ENCODE results near the gene HRH1.
"Not testable (repeated sequence)": the region's sequence is repeated elsewhere in the genome, so short reads cannot be mapped to it uniquely, and the experiment has no call there.

The HRH1 gene, protein sequence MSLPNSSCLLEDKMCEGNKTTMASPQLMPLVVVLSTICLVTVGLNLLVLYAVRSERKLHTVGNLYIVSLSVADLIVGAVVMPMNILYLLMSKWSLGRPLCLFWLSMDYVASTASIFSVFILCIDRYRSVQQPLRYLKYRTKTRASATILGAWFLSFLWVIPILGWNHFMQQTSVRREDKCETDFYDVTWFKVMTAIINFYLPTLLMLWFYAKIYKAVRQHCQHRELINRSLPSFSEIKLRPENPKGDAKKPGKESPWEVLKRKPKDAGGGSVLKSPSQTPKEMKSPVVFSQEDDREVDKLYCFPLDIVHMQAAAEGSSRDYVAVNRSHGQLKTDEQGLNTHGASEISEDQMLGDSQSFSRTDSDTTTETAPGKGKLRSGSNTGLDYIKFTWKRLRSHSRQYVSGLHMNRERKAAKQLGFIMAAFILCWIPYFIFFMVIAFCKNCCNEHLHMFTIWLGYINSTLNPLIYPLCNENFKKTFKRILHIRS
- total RNA-seq: 0.39 to 3.5 (median 0.49) reads per million in 3 experiments

DNA sequence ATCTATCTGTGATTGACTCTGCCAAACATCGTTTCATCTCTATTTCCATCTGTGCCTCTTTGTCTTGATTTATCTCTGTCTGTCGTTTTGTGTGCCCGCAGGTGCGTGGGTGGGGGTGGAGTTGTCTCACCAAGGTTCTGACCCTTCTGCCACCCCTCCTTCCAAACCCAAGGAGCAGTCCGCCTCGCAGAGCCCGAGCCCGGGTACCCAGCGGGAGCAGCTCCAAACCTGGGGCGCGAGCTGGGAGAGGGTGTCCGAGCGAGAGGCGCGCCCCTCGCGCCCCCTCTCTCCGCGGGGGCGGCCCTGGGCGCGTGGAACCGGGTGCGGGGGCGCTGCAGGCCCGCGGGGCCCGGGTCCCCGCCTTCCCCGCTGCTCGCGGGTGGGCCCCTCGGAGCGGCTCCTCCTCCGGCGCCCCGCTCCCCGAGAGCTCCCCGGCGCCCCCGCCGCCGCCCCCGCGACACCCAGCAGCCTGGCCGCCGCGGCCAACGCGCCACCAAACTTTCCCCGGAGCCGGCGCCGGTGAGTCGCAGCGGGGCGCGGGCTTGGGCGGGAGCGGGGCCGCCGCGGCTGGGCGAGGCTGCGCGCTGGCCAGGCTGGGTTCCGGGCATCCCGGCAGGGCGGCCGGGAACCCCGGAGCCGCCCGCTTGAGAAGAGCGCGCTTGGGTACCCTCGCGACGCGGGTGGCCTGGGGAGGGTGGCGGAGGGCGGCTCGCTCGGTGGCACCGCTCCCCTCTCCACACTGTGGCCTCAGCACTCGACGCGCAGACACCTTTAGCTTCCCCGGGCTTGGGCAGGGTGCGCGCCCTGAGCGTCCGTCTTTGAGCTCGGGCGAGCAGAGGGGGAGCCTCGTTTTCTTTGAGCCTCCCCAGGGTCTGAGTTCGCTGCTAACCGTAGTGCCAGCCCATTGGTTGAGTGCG, at the start of gene HRH1:
HRH1 (plus strand) TSS at position 458 of the 917 bp plus-strand sequence. CDS start 104,545 bp downstream, outside the sequence.
- DNase-seq: no peak

DNA sequence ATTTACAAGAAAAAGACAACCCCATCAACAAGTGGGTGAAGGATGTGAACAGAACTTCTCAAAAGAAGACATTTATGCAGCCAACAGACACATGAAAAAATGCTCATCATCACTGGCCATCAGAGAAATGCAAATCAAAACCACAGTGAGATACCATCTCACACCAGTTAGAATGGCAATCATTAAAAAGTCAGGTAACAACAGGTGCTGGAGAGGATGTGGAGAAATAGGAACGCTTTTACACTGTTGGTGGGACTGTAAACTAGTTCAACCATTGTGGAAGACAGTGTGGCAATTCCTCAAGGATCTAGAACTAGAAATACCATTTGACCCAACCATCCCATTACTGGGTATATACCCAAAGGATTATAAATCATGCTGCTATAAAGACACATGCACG, 41.0 kb upstream of the HRH1 start:
- not testable (repeated sequence) for DNase-seq

DNA sequence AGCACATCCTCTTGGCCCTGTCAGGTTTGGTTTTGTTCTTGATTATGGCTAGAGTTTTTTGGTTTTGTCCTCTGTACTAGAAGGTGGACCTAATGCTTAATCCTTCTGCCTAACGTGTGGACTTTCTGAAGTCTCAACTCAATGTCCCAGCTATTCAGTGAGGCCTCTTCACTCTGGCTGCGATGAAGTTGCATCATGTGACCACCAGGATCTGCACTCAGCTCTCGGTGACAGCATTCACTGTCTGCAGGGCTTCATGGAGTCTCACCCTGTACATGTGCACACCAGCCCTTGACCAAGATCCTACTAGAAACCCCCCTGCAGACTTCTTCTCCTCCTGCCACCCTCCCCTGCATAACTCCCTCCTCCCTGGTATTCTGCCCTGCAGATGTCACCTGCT, 38.7 kb upstream of the HRH1 start:
- no peak for DNase-seq

DNA sequence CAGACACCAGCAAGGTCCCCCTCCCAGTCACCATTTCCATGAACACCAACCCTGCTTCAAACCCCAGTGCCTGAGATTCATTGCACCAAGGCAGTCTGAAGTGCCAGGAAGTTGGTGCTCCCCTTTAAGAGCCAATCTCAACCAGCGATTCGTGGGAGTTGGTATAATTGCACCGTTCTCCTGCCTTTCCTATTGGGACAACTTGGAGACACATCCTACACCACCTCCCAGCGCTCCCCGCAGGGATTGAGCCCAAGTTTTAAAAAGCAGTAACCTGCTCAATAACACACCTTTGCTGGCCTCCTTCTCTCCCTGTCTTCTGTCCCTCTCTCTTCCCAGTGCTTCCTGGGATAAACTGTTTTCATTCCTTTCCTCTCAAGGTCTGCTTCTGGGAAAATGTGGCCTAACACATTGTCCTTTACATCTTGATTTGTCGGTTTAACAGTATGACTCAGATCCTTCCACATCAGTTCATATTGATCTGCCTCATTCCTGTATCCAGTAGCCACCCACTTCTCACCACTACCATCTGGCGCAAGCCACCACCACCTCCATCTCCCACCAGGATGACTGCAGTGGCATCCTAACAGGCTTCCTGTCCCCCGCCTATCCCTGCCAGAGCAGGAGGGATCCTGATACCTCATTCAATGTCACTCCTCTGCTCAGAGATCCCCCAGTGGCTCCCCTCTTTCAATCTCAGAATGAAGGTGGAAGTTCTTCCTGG, 37.8 kb upstream of the HRH1 start:
- DNase-seq: no peak

DNA sequence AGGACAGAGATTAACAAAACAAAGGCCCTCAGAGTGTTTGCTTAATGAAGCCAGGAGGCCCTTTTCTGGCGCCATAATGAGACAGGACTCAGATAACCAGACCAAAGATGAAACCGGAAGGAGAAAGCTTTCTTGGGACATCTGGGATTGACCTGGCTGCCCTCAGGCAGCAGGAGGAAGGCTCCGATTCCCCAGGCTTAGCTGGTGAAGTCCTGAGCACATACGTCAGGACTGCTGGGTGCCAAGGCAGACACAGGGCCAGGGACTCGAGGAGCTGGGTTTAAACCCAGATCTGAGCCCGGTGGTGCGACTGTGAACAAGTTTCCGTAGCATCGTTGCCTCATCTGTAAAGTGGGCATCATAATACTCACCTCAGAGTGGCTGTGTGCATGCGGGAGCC, 36.7 kb upstream of the HRH1 start:
- no peak for DNase-seq

DNA sequence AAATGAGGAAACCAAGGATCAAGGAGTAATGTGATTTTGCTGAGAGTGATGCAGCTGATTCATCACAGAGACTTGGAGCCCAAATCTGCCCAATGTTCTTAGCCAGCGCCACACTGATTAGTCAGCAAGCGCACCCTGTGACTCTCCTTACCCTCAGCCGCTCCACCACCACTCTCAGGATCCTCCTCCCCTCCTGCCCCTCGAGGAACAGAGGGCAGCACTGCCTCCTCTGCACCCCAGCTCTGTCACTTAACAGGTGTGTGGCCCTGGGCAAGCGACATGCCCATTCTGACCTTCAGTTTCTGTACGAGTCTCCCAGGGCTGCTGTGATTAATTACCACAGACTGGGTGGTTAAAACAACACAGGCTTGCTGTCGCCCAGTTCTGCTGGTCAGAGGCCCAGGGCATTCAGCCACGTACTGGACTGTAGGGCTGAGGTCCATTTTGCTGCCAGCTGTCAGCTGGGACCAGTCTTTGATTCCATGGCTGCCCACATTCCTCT, 36.1 kb upstream of the HRH1 start:
- no peak for DNase-seq

DNA sequence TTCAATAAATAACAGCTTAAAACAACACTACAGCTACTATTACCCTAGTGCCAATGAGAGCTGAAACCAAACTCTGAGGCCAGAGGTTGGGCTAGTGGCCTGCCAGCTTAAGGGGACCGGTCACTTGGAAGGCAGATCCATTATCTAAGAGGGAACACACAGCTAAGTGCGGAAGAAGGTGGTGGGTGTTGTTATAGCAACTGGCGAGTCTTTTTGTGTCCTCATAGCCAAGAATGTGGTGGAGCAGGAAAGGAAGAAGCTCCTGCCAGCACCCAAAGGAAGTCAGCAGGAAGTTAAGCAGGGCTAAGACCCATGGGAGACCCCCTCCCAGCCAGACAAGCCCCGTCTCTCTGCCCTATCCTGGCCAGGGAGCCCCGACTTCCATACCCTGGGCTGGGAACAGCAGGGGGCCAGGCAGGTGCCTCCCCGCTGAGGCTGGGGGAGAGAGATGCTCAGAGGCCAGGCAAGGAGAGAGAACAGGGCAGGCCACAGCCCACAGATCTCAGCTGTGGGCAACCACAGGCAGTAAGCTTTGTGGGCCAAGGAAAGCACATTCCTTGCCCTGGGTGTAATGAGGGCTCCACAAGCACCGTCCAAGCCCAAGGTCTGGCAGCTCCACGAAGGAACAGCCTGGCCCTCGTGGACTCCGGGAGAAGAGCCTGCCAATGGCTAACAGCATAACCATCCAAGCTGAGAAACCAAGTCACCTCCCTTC, 34.0 kb upstream of the HRH1 start:
- DNase-seq: no peak

DNA sequence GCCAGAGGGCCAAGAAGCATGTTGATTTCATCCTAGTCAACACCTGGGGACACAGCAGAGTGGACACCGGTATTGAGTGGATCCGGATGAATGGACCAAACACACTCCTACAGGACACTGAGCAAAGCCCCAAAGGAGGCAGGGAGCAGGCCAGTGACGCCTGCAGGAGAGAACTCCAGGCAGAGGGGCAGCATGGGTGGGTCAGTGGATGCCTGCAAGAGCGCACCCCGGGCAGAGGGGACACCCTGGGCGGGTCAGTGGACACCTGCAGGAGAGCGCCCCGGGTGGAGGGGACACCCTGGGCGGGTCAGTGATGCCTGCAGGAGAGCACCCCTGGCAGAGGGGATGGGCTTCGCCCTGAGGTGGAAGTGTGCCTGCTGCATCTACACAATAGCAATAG, 27.6 kb upstream of the HRH1 start:
- no peak for DNase-seq

DNA sequence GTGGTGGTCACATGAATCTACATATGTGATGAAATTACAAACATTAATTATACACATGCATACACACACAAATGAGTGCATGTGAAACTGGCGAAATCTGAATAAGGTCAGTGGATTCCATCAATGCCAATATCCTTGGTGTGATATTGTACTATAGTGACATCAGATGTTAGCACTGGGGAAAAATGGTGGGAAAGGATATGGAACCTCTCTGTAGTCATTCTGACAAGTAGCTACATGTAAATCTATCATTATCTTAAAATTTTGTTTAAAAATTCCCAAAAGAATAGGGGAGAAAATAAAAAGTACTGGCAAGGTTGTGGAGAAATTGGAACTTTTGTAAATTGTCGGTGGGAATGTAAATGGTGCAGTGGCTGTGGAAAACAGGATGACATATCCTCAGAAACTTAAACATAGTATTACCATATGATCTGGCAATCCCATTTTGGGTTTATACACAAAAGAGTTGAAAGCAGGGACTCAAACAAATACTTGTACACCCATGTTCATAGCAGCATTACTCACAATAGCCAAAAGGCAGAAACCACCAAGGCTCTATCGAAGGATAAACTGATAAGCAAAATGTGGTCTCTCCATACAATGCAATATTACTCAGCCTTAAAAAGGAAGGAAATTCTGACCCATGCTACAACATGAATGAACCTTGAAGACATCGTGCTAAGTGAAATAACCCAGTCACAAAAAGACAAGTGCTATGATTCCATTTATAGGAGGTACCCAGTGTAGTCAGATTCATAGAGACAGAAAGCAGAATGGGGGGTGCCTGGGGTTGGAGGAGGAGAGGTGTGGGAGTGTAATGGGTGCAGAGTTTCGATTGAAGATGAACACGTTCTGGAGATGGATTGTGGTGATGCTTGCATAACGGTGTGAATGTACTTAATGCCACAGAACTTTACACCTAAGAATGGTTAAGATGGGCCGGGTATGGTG, 25.3 kb upstream of the HRH1 start:
- no peak for DNase-seq

DNA sequence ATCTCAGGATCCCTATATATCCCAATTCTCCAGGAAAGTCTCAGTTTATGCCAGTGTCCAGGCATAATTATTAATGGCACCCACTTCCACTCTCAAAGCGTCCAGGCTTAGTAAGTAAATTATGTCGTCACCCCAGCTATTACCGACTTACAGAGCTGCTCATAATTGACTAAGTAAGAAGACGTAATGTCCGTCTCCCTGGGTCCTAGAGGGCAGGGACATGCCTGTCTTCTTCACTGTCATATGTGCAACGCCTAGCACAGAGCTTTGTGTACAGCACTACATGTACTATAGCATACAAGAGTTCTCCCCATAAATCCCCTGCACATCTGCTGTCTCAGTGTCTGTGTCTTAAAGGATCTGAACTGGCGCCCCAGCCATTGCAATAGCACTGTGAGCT, 23.9 kb upstream of the HRH1 start:
- DNase-seq: no peak

DNA sequence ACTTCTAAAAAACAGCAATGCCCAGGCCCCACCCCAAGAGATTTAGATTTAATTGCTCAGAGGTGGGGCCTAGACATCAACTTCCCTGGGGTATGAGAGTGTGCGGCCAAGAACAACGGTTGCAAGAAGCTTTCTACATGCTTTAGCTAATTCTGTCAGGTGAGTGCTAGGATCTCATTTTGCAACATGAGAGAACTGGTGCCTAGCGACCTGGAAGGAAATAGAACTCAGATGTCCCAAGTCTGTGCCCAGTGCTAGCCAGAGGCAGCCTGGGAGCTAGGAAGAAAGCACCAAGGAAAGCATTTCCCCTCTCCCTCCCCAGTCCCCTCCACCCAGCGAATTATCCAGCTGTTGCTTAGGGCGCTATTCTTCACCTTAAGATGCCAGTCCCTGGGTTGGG, 22.9 kb upstream of the HRH1 start:
- no peak for DNase-seq

DNA sequence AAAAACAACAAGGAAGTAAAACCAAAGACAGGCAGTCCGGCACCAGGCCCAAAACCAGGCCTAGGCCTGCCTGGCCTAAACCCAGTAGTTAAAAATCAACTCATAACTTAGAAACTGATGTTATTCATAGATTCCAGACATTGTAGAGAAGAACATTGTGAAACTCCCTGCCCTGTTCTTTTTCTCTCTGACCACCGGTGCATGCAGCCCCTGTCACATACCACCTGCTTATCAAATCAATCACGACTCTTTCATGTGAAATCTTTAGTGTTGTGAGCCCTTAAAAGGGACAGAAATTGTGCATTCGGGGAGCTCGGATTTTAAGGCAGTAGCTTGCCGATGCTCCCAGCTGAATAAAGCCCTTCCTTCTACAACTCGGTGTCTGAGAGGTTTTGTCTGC, 22.4 kb upstream of the HRH1 start:
- not testable (repeated sequence) for DNase-seq

DNA sequence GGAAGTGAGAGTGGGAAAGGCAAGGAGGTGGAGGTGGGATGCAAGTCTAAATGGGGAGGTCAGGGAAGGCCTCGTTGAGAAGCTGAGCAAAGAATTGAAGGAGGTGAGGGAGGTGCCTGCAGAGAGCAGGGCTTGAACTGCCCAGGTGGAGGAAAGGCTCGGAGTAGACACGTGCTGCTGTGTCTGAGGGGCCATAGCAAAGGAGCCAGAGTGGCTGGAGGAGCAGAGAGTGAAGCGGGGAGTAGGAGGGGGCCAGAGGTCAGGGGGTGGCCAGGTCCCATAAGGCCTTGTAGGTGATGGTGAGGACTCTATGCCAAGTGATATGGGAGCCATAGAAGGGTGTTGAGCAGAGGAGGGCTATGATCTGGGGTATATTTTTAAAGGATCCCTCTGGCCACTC, 21.4 kb upstream of the HRH1 start:
- no peak for DNase-seq

DNA sequence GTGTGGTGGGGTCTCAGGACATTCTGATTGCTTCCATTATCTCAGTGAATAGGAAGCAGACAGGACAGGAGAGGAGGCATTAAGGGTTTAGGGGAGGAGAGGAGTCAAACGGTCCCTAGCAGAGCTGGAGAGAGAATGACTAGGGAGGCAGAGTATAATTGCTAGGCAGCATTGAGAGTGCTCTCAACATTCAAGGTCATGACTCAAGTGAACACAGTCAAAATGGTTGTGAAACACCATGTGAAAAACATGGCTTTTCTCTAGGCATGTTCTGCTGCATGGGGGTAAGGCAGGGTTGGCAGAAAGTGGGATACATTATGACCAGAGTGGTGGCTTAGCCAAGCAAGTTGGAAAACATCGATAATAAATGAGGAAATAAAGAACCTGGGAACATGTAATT, 19.5 kb upstream of the HRH1 start:
- DNase-seq: no peak

DNA sequence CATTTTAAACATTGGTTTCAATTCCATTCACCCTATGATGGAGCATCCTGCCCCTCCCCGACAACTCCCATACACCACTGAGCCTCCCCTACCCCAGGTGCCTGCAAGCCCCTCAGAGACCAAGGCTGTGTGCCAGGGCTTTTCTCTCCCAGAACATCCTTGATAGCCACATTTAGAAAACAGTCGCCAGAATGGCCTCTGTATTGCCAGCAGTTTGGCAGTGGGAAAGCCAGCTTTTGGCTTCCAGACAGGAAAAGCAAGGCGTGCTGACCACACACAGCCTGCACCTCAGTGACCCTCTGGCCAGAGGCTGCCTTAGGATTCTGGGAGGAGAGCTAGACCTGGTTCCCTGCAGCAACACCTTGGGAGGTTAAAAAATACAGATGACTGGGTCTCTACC, 18.2 kb upstream of the HRH1 start:
- no peak for DNase-seq

DNA sequence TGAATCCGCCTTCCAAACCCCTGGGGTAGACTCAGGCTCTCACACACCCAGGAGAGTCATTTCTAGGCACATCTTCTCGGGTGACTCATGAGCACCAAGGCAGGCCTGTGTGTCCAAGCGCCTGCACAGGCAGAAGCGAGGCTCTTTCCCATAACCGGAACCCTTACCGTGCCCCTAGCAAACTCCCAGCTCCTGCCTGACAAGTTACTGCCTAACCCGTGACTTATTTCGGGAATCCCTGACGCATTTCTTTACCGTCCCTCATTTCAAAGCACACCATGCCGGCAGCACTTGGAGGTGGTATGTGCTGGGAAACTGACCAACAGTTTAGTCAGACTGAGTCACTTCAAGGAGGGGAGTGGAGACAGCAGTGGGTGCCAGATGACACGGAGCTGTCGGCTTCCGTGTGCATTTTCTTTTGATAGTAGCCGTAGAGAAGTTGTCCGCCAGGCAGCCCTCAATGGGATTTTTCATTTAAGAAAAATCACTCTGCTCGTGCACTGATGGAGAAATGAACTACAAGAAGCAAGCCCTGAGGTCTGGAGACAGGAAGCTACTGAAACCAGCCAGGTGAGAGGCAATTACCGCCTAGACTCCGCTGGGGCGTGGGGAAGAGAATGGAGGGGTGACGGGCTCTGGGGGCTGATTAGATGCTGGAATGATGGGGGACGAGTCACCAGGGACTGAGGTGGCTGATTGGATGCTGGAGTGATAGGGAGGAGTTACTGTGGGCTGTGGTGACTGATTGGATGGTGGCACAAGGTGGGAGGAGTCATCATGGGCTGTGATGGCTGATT, 17.3 kb upstream of the HRH1 start:
- DNase-seq: no peak

DNA sequence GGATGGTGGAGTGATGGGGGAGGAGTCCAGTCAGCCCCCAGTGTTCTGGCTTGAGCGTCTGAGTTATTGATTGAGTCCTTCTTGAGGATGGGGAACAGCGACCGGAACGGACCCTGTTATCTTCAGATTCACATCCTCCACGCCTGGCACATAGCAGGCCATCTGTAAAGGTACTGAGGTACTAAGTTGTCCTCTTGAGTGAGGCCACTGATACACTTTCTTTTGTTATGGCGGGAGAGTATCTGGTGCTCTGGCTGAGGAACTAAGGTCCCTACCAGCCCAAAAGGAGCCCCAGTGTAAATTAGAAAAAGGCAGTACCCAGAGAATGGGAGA, 16.7 kb upstream of the HRH1 start:
- DNase-seq: no peak

DNA sequence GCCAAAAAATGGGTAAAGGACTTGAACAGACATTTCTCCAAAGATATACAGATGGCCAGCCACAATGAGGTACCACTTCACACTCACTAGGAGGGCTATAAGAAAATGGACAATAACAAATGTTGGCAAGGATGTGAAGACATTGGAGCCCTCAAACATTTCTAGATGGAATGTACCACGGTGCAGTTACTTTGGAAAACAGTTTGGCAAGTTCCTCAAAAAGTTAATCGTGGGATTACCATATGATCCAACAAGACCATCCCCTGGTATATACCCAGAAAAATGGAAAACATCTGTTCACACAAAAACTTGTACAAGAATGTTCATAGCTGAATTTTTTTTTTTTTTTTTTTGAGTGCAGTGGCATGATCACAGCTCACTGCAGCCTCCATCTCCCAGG, 15.9 kb upstream of the HRH1 start:
- no peak for DNase-seq

DNA sequence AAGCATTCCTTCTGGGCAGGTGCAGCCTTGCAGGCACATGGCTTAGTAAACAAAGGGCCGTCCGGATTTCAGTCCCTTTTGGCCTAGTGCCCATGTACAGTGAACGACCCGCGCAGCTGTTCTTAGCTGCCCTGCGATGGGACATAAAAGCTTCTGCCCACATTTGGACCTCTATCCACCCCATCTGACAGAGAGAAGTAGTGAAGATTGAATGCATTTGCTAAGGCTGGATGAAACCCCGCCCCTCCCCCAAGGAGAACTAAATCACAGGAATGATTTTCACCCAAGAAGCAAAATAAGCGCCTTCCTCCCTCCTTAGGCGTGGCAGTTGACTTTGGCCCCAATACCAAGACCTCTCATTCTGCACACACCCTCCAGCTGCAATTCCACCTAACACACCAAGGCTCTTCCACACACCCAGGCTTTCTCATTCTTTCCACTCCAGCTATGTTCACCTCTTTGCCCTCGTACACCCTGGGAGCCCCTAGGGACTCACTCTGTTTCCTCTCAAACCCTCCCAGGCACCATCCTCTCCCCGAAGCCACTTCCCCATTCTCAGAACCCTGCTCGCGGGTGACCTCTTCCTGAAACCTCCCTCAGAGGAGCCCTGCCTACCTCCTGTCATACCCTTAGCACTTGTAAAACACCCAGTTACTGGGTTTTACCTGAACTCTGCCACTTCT, 14.1 kb upstream of the HRH1 start:
- DNase-seq: no peak

DNA sequence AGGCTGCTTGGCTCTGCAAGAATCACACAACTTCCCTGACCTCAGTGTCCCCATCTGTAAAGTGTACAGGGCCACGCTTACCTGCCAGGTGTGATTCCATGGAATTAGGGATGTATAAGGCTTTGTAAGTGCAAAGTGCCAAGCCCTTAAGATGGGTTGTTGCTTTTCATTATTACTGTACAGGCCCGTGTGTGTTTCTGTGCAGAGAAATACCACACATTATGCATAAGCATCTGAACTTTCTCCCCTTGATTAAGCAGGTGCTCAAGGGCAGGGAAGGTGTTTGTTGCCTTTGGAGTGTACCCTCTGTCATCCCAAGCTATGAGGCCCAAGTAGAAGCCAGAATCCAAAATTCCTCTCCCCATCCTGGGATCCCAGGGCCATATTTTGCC, 13.6 kb upstream of the HRH1 start:
- DNase-seq: no peak

Data from central memory CD4-positive, alpha-beta T cell (primary cell).